GF-D8 (cell line): ENCODE measurements around the gene TYW5.
"Not testable (repeated sequence)": the region's sequence is repeated elsewhere in the genome, so short reads cannot be mapped to it uniquely, and the experiment has no call there.

ENCODE experiments used
- DNase-seq: peaks from one replicate; lab custom pipeline; 2025; lab: John Stamatoyannopoulos, UW

The TYW5 gene

GRCh38 chr2:199916980-199917379, 38.3 kb downstream of the TYW5 start:
- no peak for DNase-seq

DNA sequence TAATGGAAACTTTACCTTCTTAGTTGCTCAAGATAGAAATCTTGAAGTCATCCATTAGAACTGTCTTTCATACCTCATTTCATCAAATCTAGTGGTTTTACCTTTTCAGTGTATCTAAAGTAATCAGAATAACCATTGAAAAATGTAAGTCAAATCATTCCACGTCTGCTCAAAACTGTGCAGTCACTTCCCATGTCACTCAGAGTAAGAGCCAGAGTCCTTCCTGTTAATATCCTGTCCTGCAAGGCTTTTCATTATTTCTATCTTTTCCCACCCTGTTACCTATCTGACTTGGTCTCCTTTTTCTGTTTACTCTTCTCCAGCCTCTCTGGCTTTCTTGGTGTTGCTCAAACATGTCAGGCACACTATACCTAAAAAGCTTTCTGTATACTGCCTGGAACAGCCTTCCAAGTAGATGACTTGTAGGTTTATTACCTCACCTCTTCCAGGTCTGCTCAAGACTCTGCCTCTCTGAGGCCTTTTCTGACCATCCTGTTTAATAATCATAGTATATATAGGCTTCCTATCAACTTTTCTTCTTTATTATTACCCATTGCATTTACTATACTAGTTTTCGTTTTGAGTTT, 40.8 kb downstream of the TYW5 start:
- DNase-seq = no peak

DNA sequence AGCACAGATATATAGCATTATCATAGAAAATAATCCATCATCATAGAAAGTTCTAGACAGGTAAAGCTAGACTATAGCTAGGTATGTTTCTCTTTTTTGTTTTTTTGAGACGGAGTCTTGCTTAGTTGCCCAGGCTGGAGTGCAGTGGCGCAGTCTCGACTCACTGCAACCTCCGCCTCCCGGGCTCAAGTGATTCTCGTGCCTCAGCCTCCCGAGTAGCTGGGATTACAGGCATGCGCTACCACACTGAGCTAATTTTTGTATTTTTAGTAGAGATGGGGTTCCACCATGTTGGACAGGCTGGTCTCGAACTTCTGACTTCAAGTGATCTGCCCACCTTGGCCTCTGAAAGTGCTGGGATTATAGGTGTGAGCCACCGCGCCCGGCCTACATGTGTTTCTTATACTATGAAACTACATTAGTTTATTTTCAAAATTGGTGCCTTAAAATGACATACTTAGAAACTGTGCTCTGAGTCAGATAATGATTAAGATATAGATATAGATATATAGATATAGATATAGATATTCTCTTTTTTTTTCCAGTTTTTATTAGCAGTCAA, 42.7 kb downstream of the TYW5 start:
- not testable (repeated sequence) for DNase-seq

DNA sequence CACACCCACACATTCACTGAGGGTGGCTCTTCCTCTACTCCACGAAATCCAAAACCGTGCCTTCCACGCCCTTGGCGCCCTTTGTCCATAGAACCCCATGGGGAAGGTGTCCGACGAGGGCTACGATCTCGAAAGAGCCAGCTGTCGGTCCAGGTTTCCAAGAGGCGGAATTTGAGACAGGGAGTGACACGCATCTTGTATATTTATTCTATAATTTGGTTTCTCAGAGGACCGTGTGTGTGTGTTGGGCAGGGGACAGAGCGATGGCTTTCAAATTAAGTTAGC, 43.5 kb downstream of the TYW5 start:
- DNase-seq = no peak

GRCh38 chr2:199911052-199911876, 44.0 kb downstream of the TYW5 start, which contains the start of gene C2orf69:
Gene C2orf69 (plus strand): TSS chr2:199911293. CDS start chr2:199911439, 146 bp downstream.
- DNase-seq = peak; percentile 99

DNA sequence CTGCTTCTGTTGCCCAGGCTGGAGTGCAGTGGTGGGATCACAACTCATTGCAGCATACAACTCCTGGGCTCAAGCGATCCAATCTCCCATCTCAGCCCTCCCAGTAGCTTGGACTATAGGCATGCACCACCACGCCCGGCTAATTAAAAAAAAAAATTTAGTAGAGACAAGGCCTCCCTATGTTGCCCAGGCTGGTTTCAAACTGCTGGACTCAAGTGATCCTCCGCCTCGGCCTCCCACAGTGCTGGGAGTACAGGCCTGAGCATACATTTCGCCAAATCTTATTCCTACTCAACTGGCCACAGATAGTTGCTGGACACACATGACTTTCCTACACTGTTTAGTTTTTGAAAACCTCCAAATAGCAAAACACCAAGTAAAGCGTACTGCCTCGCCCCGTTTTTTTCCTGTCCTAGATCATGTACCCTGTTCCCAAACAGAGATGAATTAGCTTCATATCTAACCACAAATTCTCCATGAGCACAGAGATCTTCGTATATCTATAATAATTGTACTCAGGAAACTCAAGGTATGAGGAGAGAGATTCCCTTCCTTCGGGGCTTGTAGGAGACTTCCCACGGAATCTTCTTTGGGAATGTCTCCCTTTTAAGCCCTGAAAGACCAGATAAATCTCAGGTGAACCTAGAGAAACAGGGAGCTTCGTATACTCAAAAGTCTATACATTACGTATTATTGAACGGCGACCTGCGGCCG, 44.8 kb downstream of the TYW5 start:
- no peak for DNase-seq

DNA sequence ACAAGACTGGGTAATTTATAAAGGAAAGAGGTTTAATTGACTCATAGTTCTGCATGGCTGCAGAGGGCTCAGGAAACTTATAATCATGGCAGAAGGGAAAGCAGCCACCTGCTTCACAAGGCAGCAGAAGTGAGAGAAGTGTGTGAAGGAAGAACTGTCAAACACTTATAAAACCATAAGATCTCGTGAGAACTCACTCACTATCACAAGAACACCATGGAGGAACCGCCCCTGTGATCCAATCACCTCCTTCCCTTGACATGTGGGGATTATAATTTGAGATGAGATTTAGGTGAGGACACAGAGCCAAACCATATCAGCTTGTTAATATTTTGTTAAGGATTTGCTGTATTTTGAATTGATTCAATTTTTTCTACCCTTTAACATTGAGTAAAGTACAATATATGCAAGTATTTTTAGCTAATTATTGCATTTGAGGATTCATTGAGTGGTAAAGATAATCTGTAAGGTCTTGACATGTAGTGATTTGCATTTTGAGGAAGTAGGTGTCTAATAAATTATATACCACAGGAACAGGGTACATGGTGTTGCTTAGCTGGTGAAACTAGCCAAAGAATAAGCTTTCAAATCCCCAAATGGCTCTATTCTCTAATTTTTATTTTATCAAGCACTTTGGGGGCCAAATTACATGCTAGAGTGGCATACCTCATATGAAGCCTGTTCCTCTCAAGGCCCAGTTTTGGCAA, 48.1 kb downstream of the TYW5 start:
- no peak for DNase-seq

DNA sequence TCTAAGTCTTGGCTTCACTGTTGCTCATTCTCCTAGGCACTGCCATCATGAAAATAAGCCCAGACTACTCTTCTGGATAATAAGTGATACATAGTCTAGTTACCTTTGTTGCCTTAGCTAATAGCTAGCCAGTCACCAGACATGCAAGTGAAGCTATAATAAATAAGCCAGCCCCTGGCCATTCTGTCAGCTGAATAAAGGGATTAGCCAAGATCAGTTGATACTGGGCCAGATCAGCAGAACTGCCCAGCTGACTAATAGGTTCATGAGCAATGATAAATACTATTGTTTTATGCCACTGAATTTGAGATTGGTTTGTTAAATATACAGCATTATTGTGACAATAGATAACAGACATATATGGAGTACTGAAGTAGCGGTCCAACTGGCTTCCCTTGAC, 52.2 kb downstream of the TYW5 start:
- DNase-seq = no peak

- no peak for DNase-seq
Measured at GRCh38 chr2:199902486-199903110, 52.7 kb downstream of the TYW5 start.

- no peak for DNase-seq
Measured at GRCh38 chr2:199901942-199902341, 53.3 kb downstream of the TYW5 start.

GRCh38 chr2:199896617-199897016, 58.7 kb downstream of the TYW5 start:
- DNase-seq = no peak

DNA sequence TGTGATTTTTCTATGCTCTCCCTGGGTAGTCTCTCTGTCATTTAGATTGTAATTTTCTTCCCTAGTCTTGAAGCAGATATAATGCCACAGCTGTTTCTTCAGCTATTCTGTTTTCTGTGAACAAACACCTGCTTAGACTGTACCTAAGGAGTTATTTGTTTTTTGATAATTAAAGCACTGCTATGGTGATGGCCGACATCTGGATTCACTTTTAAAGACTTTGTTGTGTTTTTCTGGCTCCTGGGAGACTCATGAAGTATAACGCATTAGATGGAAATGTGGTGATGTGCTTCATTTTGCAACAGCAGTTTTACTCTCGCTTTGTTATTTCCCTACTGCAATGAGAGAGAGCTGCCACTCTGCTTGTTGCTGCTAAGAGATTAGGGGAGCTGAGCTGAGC, 59.9 kb downstream of the TYW5 start:
- no peak for DNase-seq

- DNase-seq = no peak
Measured at GRCh38 chr2:199883474-199884212, 71.6 kb downstream of the TYW5 start.

DNA sequence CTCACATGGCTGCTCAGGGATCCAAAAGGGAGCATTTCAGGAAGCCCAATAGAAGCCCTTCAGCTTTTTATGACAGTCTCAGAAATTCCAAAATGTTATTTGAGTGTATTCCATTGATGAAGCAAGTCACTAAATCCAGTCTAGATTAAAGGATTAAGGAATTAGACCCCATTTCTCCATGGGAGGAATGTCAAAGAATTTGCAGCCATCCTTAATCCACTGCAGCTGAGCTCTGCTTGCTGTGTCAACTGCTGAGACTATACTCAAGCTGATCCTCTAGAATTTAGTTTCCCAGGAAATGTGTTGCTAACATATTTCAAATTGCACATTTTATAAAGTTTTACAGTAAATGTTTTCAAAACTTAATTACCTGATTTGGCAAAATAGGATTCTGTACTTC, 72.6 kb downstream of the TYW5 start:
- no peak for DNase-seq
